CD14-positive monocyte (primary cell): Measurements from ENCODE around the gene PVALEF. TPM values are rescaled to one million over a fixed set of nuclear protein-coding genes. Genes with fewer than 3 reads are reported as not detected.

Experiments
- DNase-seq, 3 donors: peaks; one replicate each; pipeline ENCODE4 v3.0.0-alpha.2; 2011 to 2022
- H2AFZ ChIP-seq: 2 replicates; pipeline ENCODE4 v1.6.0; 2012; ENCODE audit warnings: mild to moderate bottlenecking, low read depth, low read length, inconsistent platforms; ENCODE audit not compliant: insufficient read depth, poor library complexity, severe bottlenecking
- H3K27ac ChIP-seq, 2 donors: 1 replicate in 1 of 2; 2 replicates in 1 of 2; pipeline ENCODE4 v1.5.1; 2012 to 2013; ENCODE audit warnings: low read length in 2 of 2, control low read depth in 1 of 2, inconsistent platforms in 1 of 2, low read depth in 1 of 2, mild to moderate bottlenecking in 1 of 2
- H3K27me3 ChIP-seq, 2 donors: one replicate each; pipeline versions ENCODE4 v1.6.0 to v1.6.1; 2011 to 2013; ENCODE audit warnings: low read length in 2 of 2; ENCODE audit not compliant: control insufficient read depth in 2 of 2, insufficient read depth in 2 of 2
- H3K36me3 ChIP-seq, 2 donors: replicated peaks in 1 of 2; 1 replicate in 1 of 2; 2 replicates in 1 of 2; pipeline versions ENCODE4 v1.5.1 to v1.6.1; 2012 to 2013; ENCODE audit warnings: low read length in 2 of 2, control low read depth in 1 of 2, inconsistent platforms in 1 of 2, mild to moderate bottlenecking in 1 of 2; ENCODE audit not compliant: insufficient read depth in 2 of 2, control insufficient read depth in 1 of 2
- H3K4me1 ChIP-seq, 2 donors: 1 replicate in 1 of 2; 2 replicates in 1 of 2; pipeline versions ENCODE4 v1.5.1 to v1.6.1; 2012 to 2013; ENCODE audit warnings: low read length in 2 of 2, control low read depth in 1 of 2, inconsistent platforms in 1 of 2, mild to moderate bottlenecking in 1 of 2, moderate library complexity in 1 of 2; ENCODE audit not compliant: insufficient read depth in 2 of 2, control insufficient read depth in 1 of 2
- H3K4me2 ChIP-seq: replicated peaks from 2 replicates; pipeline ENCODE3; 2012; ENCODE audit warnings: low read length, moderate library complexity, mild to moderate bottlenecking; ENCODE audit not compliant: poor library complexity, severe bottlenecking; ENCODE audit errors: extremely low read depth
- H3K4me3 ChIP-seq, 3 experiments: fragments of 200-600 bp in 1 of 3; sonication (generic) in 1 of 3; replicated peaks in 1 of 3; 1 replicate in 2 of 3; 2 replicates in 1 of 3; pipeline ENCODE4 v1.5.1; 2011 to 2013; ENCODE audit warnings: low read length in 3 of 3, mild to moderate bottlenecking in 3 of 3, control low read depth in 2 of 3, low read depth in 2 of 3, inconsistent platforms in 1 of 3, moderate library complexity in 1 of 3
- H3K79me2 ChIP-seq: 2 replicates; pipeline ENCODE4 v1.6.0; 2012; ENCODE audit warnings: mild to moderate bottlenecking, control low read depth, inconsistent platforms, low read length, moderate library complexity; ENCODE audit not compliant: insufficient read depth
- H3K9ac ChIP-seq: 2 replicates; pipeline ENCODE4 v1.6.0; 2017; ENCODE audit warnings: low read length, mild to moderate bottlenecking; ENCODE audit not compliant: insufficient read depth, poor library complexity, severe bottlenecking
- H3K9me3 ChIP-seq, 2 donors: replicated peaks in 1 of 2; 1 replicate in 1 of 2; 2 replicates in 1 of 2; pipeline versions ENCODE4 v1.5.1 to v1.6.1; 2012 to 2013; ENCODE audit warnings: low read length in 2 of 2, control low read depth in 1 of 2; ENCODE audit not compliant: control insufficient read depth in 1 of 2, insufficient read depth in 1 of 2
- H4K20me1 ChIP-seq: 2 replicates; pipeline ENCODE4 v1.6.0; 2012; ENCODE audit warnings: mild to moderate bottlenecking, low read length, control low read depth, moderate library complexity; ENCODE audit not compliant: insufficient read depth
- H3K27ac Mint-ChIP-seq, 7 donors: one replicate each; pipeline ENCODE4 v1.8.0; 2020; ENCODE audit warnings: mild to moderate bottlenecking in 7 of 7, mixed read lengths in 7 of 7, moderate library complexity in 6 of 7, inconsistent platforms in 2 of 7
- H3K27me3 Mint-ChIP-seq, 3 donors: one replicate each; pipeline ENCODE4 v1.8.0; 2021 to 2022; ENCODE audit warnings: low read depth in 3 of 3, mild to moderate bottlenecking in 3 of 3, mixed read lengths in 3 of 3, moderate library complexity in 3 of 3, inconsistent platforms in 1 of 3
- H3K36me3 Mint-ChIP-seq, 2 donors: one replicate each; pipeline ENCODE4 v1.8.0; 2020; ENCODE audit warnings: mixed read lengths in 2 of 2, inconsistent platforms in 1 of 2, mild to moderate bottlenecking in 1 of 2
- H3K4me1 Mint-ChIP-seq: one replicate; pipeline ENCODE4 v1.8.0; 2020; ENCODE audit warnings: mild to moderate bottlenecking, mixed read lengths
- H3K4me3 Mint-ChIP-seq, 2 donors: one replicate each; pipeline ENCODE4 v1.8.0; 2020; ENCODE audit warnings: mild to moderate bottlenecking in 2 of 2, mixed read lengths in 2 of 2, moderate library complexity in 1 of 2
- H3K9me3 Mint-ChIP-seq, 7 donors: one replicate each; pipeline ENCODE4 v1.8.0; 2020 to 2022; ENCODE audit warnings: mixed read lengths in 7 of 7, mild to moderate bottlenecking in 6 of 7, moderate library complexity in 6 of 7, inconsistent platforms in 2 of 7
- CTCF ChIP-seq: fragments of 200-600 bp; IDR thresholded peaks from one replicate; pipeline ENCODE4 v1.8.0; 2022; ENCODE audit warnings: antibody characterized with exemption, mild to moderate bottlenecking
- WGBS: methylation state at CpG from one replicate; pipeline ENCODE4 v1.1.5; 2013; ENCODE audit warnings: missing lambda C conversion rate; ENCODE audit not compliant: insufficient coverage; 5-methylcytosine and 5-hydroxymethylcytosine counted together
- intact Hi-C, 2 donors: fragments of 100-400 bp; cut with micrococcal nuclease; formaldehyde crosslinking; loops; one replicate each; pipeline versions ENCODE4 v1.15.0 to v1.15.1; 2023
- polyA plus RNA-seq, 3 donors: library from polyadenylated mRNA; depleted of rRNA in 1 of 3; unstranded in 2 of 3; stranded (reverse) in 1 of 3; fragments of 300-500 nt in 2 of 3; fragments of >200 nt in 1 of 3; fragmentation: Illumina TruSeq in 2 of 3; gene quantifications; 1 replicate in 2 of 3; 2 replicates in 1 of 3; pipeline ENCODE4 v1.2.3, GENCODE V29; 2012 to 2021

PVALEF gene
- polyA plus RNA-seq, 3 donors: not detected

DNA sequence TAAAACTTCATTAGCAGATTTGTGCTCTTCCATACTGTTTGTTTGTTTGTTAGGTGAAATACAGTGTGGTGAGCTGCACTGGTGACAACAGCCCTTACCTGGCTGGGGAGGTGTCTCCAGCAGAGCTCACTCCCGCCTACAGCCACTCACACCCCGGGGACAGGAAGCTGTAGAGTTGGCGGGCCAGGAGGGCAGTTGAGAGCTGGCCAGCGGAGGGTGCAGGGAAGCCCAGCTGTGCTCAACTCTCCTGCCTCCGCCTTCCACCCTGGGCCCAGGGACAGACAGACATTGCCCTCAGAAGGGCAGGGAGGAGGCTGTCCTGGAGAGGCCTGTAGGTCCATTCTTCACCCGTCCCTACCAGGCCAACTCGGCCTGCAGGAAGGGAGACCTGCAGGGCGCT is 48.6 kb upstream of the PVALEF start:
- intact Hi-C loops: no loop called here
- no peak for DNase-seq
- Histone ChIP-seq H3K79me2 (no peaks in the 10 kb centered on the region), H3K9me3 (no peaks in the 10 kb centered on the region), H3K4me1 (peaks cover 6 to 8% of the 10 kb centered on the region in 2 donors), H4K20me1 (peaks cover 41% of the 10 kb centered on the region), H3K4me3 (no peak overlapping the region), H3K27me3 (no peaks in the 10 kb centered on the region), H3K9ac (no peak overlapping the region), H3K36me3 (peaks cover 10 to 30% of the 10 kb centered on the region in 2 donors), H2AFZ (no peak overlapping the region), H3K4me2 (no peak overlapping the region), H3K27ac (no peak overlapping the region)
- Mint-ChIP-seq H3K4me3 (no peak overlapping the region), H3K9me3 (no peaks in the 10 kb centered on the region), H3K27ac (no peak overlapping the region), H3K4me1 (peaks cover 7% of the 10 kb centered on the region), H3K36me3 (peaks cover 13 to 15% of the 10 kb centered on the region in 2 donors), H3K27me3 (peaks cover 0 to 2% (median 0%) of the 10 kb centered on the region in 3 donors)
- TF ChIP-seq CTCF: no peak
- WGBS: 93% methylated on average over 5 of the region's 8 CpGs

DNA sequence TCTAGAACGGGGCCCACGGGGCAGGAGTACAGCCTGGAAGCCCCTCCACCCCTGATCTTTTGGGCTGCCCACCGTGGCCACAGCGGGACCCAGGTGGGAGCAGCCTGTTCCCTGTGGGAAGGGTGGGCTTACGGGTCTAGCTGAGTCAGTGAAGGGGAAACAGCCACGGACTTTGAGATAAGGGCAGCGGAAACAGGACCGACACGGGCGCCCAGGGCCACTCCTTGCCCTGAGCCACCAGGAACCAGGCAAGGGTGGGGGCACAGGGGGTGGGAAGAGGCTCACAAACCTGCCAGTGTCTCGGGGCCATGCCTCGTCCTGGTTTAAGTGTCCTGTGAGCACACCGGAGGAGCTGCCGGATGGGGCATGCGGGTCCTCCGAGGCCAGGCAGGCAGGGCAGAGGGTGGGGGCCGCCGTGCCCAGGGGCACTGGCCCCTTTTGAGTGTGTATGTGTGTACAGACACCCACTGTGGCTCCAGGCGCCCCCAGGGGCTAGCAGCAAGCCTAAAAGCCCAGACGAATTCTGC is 47.6 kb upstream of the PVALEF start:
- 90% methylated on average over 15 of the region's 20 CpGs for WGBS
- Histone ChIP-seq H3K27ac (no peak overlapping the region), H3K9me3 (no peaks in the 10 kb centered on the region), H3K27me3 (no peaks in the 10 kb centered on the region), H3K36me3 (peaks cover 10 to 30% of the 10 kb centered on the region in 2 donors), H3K9ac (no peak overlapping the region), H3K4me1 (peaks cover 6 to 8% of the 10 kb centered on the region in 2 donors), H4K20me1 (peaks cover 41% of the 10 kb centered on the region), H3K79me2 (no peaks in the 10 kb centered on the region), H2AFZ (no peak overlapping the region), H3K4me3 (no peak overlapping the region), H3K4me2 (no peak overlapping the region)
- Mint-ChIP-seq H3K9me3 (peaks cover 0 to 3% (median 0%) of the 10 kb centered on the region in 7 donors), H3K36me3 (peaks cover 13 to 18% of the 10 kb centered on the region in 2 donors), H3K4me3 (no peak overlapping the region), H3K27me3 (peaks cover 0 to 2% (median 0%) of the 10 kb centered on the region in 3 donors), H3K4me1 (peaks cover 7% of the 10 kb centered on the region), H3K27ac (peak overlapping the region in 1 of 7 donors; percentile 45)
- DNase-seq: no peak
- no peak for TF ChIP-seq CTCF
- intact Hi-C loops: no loop called here
